Measurements from ENCODE around the gene LGALS4.
"Not testable (repeated sequence)": the region's sequence is repeated elsewhere in the genome, so short reads cannot be mapped to it uniquely, and the experiment has no call there.

Gene LGALS4

GRCh38 chr19:38821230-38821825 lies 8.6 kb upstream of the LGALS4 start:
- not testable (repeated sequence) for DNase-seq

- DNase-seq: no peak
Observed at GRCh38 chr19:38819231-38819920, 6.6 kb upstream of the LGALS4 start.

- DNase-seq: no peak
Observed at GRCh38 chr19:38817081-38817480, 4.3 kb upstream of the LGALS4 start.

- no peak for DNase-seq
Observed at GRCh38 chr19:38816131-38816750, 3.5 kb upstream of the LGALS4 start.

- no peak for DNase-seq
Observed at GRCh38 chr19:38815059-38816001, 2.6 kb upstream of the LGALS4 start.

- not testable (repeated sequence) for DNase-seq
Observed at GRCh38 chr19:38813932-38814331, 1.2 kb upstream of the LGALS4 start.

GRCh38 chr19:38813323-38813722 lies 578 bp upstream of the LGALS4 start:
- DNase-seq: no peak

GRCh38 chr19:38812009-38812840 lies 520 bp downstream of the LGALS4 start:
- DNase-seq: no peak

GRCh38 chr19:38809592-38810252 lies 3.0 kb downstream of the LGALS4 start:
- no peak for DNase-seq

GRCh38 chr19:38808741-38809140 lies 4.0 kb downstream of the LGALS4 start:
- DNase-seq: no peak

GRCh38 chr19:38807374-38808098 lies 5.2 kb downstream of the LGALS4 start:
- DNase-seq: not testable (repeated sequence)

- DNase-seq: no peak
Observed at GRCh38 chr19:38806371-38806770, 6.4 kb downstream of the LGALS4 start.

- DNase-seq: no peak
Observed at GRCh38 chr19:38805180-38805579, 7.6 kb downstream of the LGALS4 start.

- no peak for DNase-seq
Observed at GRCh38 chr19:38803543-38803942, 9.2 kb downstream of the LGALS4 start.

- no peak for DNase-seq
Observed at GRCh38 chr19:38801359-38802095, 11.2 kb downstream of the LGALS4 start.

- DNase-seq: no peak
Observed at GRCh38 chr19:38800577-38801347, 12.0 kb downstream of the LGALS4 start.

GRCh38 chr19:38799104-38799503 lies 13.6 kb downstream of the LGALS4 start:
- no peak for DNase-seq

- DNase-seq: not testable (repeated sequence)
Observed at GRCh38 chr19:38797781-38798180, 15.0 kb downstream of the LGALS4 start.

- no peak for DNase-seq
Observed at GRCh38 chr19:38796154-38796553, 16.6 kb downstream of the LGALS4 start.

Measured in fibroblast of skin of scalp (primary cell).